BLaER1 (cell line): ENCODE data around the gene C1orf159.
A peak's percentile ranks its signal among the peaks of the same experiment; 100 is the strongest.

Experiments used
- H3K27ac ChIP-seq: shearing (Covaris generic); formaldehyde crosslinking; 2 replicates; pipeline ENCODE4 v1.8.1; 2022
- H3K27me3 ChIP-seq: shearing (Covaris generic); formaldehyde crosslinking; 2 replicates; pipeline ENCODE4 v1.8.1; 2022
- H3K36me3 ChIP-seq: shearing (Covaris generic); formaldehyde crosslinking; 2 replicates; pipeline ENCODE4 v1.8.1; 2022
- H3K4me1 ChIP-seq: shearing (Covaris generic); formaldehyde crosslinking; 2 replicates; pipeline ENCODE4 v1.8.1; 2022
- H3K4me2 ChIP-seq: shearing (Covaris generic); formaldehyde crosslinking; 2 replicates; pipeline ENCODE4 v1.8.1; 2022
- H3K4me3 ChIP-seq: shearing (Covaris generic); formaldehyde crosslinking; 2 replicates; pipeline ENCODE4 v1.8.1; 2022
- H3K9ac ChIP-seq: shearing (Covaris generic); formaldehyde crosslinking; 2 replicates; pipeline ENCODE4 v1.8.1; 2022
- H3K9me3 ChIP-seq: shearing (Covaris generic); formaldehyde crosslinking; 2 replicates; pipeline ENCODE4 v1.8.1; 2022
- H4K20me1 ChIP-seq: shearing (Covaris generic); formaldehyde crosslinking; 2 replicates; pipeline ENCODE4 v1.8.1; 2022
- Cebpa-rat ChIP-seq: shearing (Covaris generic); IDR thresholded peaks from 2 replicates; pipeline ENCODE4 v1.8.1; 2022

Gene C1orf159

DNA sequence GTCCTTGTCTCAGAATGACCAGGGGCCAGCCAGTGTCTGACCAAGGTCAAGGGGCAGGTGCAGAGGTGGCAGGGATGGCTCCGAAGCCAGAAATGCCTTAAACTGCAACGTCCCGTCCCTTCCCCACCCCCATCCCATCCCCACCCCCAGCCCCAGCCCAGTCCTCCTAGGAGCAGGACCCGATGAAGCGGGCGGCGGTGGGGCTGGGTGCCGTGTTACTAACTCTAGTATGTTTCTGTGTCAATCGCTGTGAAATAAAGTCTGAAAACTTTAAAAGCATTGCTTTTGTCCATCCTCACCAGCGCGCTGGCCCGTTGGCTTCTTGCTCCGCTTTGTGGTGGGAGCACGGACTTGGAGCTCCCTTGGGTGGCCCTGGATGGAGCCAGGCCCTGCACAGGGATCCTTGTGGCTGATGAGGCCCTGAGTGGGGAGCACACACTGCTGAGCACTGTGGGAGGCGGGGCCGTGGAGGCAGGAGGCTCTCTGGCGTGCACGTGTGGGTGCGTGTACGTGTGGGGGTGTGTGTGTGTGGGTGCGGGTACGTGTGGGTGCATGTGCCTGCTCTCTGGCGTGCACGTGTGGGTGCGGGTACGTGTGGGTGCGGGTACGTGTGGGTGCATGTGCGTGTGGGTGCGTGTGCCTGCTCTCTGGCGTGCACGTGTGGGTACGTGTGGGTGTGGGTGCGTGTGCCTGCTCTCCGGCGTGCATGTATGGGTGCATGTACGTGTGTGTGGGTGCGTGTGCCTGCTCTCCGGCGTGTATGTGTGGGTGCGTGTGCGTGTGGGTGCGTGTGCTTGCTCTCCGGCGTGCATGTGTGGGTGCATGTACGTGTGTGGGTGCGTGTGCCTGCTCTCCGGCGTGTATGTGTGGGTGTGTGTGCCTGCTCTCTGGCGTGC lies 59.8 kb downstream of the C1orf159 start:
- Histone ChIP-seq H3K27ac (no peak overlapping the region), H3K9ac (no peak overlapping the region), H3K4me3 (no peak overlapping the region), H3K9me3 (no peaks in the 10 kb centered on the region), H3K27me3 (peaks cover 42% of the 10 kb centered on the region), H4K20me1 (peaks cover 24% of the 10 kb centered on the region), H3K4me1 (peaks cover 38% of the 10 kb centered on the region), H3K4me2 (no peak overlapping the region), H3K36me3 (peaks cover 45% of the 10 kb centered on the region)
- no peak for TF ChIP-seq Cebpa-rat

GRCh38 chr1:1054971-1055370 lies 60.9 kb downstream of the C1orf159 start:
- Histone ChIP-seq H3K4me2 (no peak overlapping the region), H4K20me1 (peaks cover 13% of the 10 kb centered on the region), H3K27ac (no peak overlapping the region), H3K4me1 (peaks cover 36% of the 10 kb centered on the region), H3K27me3 (peaks cover 31% of the 10 kb centered on the region), H3K9me3 (no peaks in the 10 kb centered on the region), H3K4me3 (no peak overlapping the region), H3K36me3 (peaks cover 53% of the 10 kb centered on the region), H3K9ac (no peak overlapping the region)
- TF ChIP-seq Cebpa-rat = no peak

- H3K4me1 ChIP-seq = peaks cover 32% of the 10 kb centered on the region
- no peak overlapping the region for H3K9ac ChIP-seq
- peaks cover 26% of the 10 kb centered on the region for H3K27me3 ChIP-seq
- H3K27ac ChIP-seq = no peak overlapping the region
- peaks cover 57% of the 10 kb centered on the region for H3K36me3 ChIP-seq
- no peak overlapping the region for H3K4me3 ChIP-seq
- no peak overlapping the region for H3K4me2 ChIP-seq
- H3K9me3 ChIP-seq = no peaks in the 10 kb centered on the region
- peaks cover 13% of the 10 kb centered on the region for H4K20me1 ChIP-seq
- TF ChIP-seq Cebpa-rat = no peak
Measured at GRCh38 chr1:1054099-1054700, 61.7 kb downstream of the C1orf159 start.

- no peak overlapping the region for H3K4me3 ChIP-seq
- no peak for TF ChIP-seq Cebpa-rat
- H3K36me3 ChIP-seq = peaks cover 57% of the 10 kb centered on the region
- peaks cover 28% of the 10 kb centered on the region for H3K4me1 ChIP-seq
- peaks cover 11% of the 10 kb centered on the region for H4K20me1 ChIP-seq
- H3K9ac ChIP-seq = no peak overlapping the region
- H3K27me3 ChIP-seq = peaks cover 22% of the 10 kb centered on the region
- H3K9me3 ChIP-seq = no peaks in the 10 kb centered on the region
- no peak overlapping the region for H3K4me2 ChIP-seq
- no peak overlapping the region for H3K27ac ChIP-seq
Measured at GRCh38 chr1:1053682-1054081, 62.2 kb downstream of the C1orf159 start.

- no peak overlapping the region for H3K27ac ChIP-seq
- TF ChIP-seq Cebpa-rat = no peak
- no peak overlapping the region for H3K4me2 ChIP-seq
- H3K4me1 ChIP-seq = peaks cover 21% of the 10 kb centered on the region
- no peaks in the 10 kb centered on the region for H3K9me3 ChIP-seq
- no peak overlapping the region for H3K9ac ChIP-seq
- peaks cover 4% of the 10 kb centered on the region for H4K20me1 ChIP-seq
- H3K36me3 ChIP-seq = peaks cover 57% of the 10 kb centered on the region
- no peak overlapping the region for H3K4me3 ChIP-seq
- peaks cover 16% of the 10 kb centered on the region for H3K27me3 ChIP-seq
Measured at GRCh38 chr1:1053022-1053421, 62.9 kb downstream of the C1orf159 start.

- no peak overlapping the region for H3K9ac ChIP-seq
- no peak for TF ChIP-seq Cebpa-rat
- no peaks in the 10 kb centered on the region for H3K9me3 ChIP-seq
- peaks cover 64% of the 10 kb centered on the region for H3K36me3 ChIP-seq
- no peak overlapping the region for H3K4me2 ChIP-seq
- peaks cover 8% of the 10 kb centered on the region for H3K27me3 ChIP-seq
- H4K20me1 ChIP-seq = no peaks in the 10 kb centered on the region; the same call in 1 of the 2 replicates
- H3K27ac ChIP-seq = no peak overlapping the region
- H3K4me1 ChIP-seq = peaks cover 13% of the 10 kb centered on the region
- no peak overlapping the region for H3K4me3 ChIP-seq
Measured at GRCh38 chr1:1052003-1052840, 63.7 kb downstream of the C1orf159 start.

DNA sequence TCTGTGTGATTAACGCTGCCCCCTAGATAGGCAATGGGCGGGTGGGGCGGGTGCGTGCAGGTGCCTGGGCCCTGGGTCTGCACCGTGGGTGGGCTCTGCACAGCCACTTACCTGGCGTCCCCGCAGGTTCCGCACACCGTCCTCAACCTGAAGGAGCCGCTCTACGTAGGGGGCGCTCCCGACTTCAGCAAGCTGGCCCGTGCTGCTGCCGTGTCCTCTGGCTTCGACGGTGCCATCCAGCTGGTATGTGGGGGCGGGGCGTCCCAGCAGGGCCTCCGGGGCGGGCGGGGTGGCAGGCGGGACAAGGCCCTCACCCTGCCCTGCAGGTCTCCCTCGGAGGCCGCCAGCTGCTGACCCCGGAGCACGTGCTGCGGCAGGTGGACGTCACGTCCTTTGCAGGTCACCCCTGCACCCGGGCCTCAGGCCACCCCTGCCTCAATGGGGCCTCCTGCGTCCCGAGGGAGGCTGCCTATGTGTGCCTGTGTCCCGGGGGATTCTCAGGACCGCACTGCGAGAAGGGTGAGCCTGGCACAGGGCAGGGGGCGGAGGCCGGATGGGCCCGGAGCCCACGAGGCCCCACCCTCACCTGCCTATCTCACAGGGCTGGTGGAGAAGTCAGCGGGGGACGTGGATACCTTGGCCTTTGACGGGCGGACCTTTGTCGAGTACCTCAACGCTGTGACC lies 64.6 kb downstream of the C1orf159 start:
- Histone ChIP-seq H3K4me1 (peaks cover 8% of the 10 kb centered on the region), H4K20me1 (no peaks in the 10 kb centered on the region; the same call in 1 of the 2 replicates), H3K27me3 (no peaks in the 10 kb centered on the region), H3K9me3 (no peaks in the 10 kb centered on the region), H3K4me3 (no peak overlapping the region), H3K4me2 (no peak overlapping the region; the same call in 1 of the 2 replicates), H3K36me3 (peaks cover 74% of the 10 kb centered on the region), H3K9ac (no peak overlapping the region), H3K27ac (no peak overlapping the region)
- TF ChIP-seq Cebpa-rat = no peak

- no peaks in the 10 kb centered on the region for H3K9me3 ChIP-seq
- H3K36me3 ChIP-seq = peaks cover 79% of the 10 kb centered on the region
- H3K27ac ChIP-seq = no peak overlapping the region
- H3K4me1 ChIP-seq = peaks cover 8% of the 10 kb centered on the region
- H3K4me2 ChIP-seq = peak overlapping the region; percentile 28; the same call in 1 of the 2 replicates
- H3K9ac ChIP-seq = no peak overlapping the region
- H3K4me3 ChIP-seq = no peak overlapping the region
- TF ChIP-seq Cebpa-rat = no peak
- H4K20me1 ChIP-seq = peaks cover 2% of the 10 kb centered on the region; the same call in 1 of the 2 replicates
- H3K27me3 ChIP-seq = no peaks in the 10 kb centered on the region
Measured at GRCh38 chr1:1050577-1051052, 65.3 kb downstream of the C1orf159 start.
